Endothelial cell of umbilical vein (primary cell): Measurements from ENCODE around the gene PGK2. TPM values are rescaled to one million over a fixed set of nuclear protein-coding genes. Genes with fewer than 3 reads are reported as not detected.

Experiments
- BruUV-seq: library from RNA; stranded (reverse); fragments of 400-500 nt; replicated peaks from 2 replicates; lab custom pipeline; 2021; lab: Mats Ljungman, UMichigan
- CTCF ChIA-PET: fragments of 300-600, 350-600 bp; sonication (Branson Sonifier 250); formaldehyde crosslinking; loops from one replicate; lab custom pipeline; 2021; ENCODE audit warnings: antibody characterized with exemption, inconsistent platforms; lab: Charles Lee
- POLR2A ChIA-PET: fragments of 300-600, 350-600 bp; sonication (Branson Sonifier 250); formaldehyde crosslinking; loops from one replicate; lab custom pipeline; 2021; ENCODE audit warnings: antibody characterized with exemption, inconsistent platforms; lab: Charles Lee
- DNase-seq: peaks from one replicate; pipeline ENCODE4 v3.0.0-alpha.2; 2011; ENCODE audit warnings: low read depth, low spot score
- FAIRE-seq: peaks from 2 replicates; lab custom pipeline; 2011; peaks lifted over from hg19 to GRCh38; lab: Jason Lieb, UNC
- H2AFZ ChIP-seq: 2 replicates; pipeline ENCODE4 v1.6.0; 2012; ENCODE audit warnings: low read depth, low read length, control low read depth, inconsistent platforms
- H3K27ac ChIP-seq: 2 replicates; pipeline ENCODE4 v1.5.1; 2011; ENCODE audit warnings: low read depth, mild to moderate bottlenecking, control low read depth, low read length, moderate library complexity; ENCODE audit not compliant: insufficient read depth
- H3K27me3 ChIP-seq, 2 experiments: 2 replicates each; pipeline versions ENCODE4 v1.6.0 to v1.6.1; 2011; ENCODE audit warnings: low read length in 2 of 2, mixed read lengths in 1 of 2; ENCODE audit not compliant: control insufficient read depth in 2 of 2, insufficient read depth in 2 of 2
- H3K36me3 ChIP-seq, 2 experiments: 2 replicates in 1 of 2; 3 replicates in 1 of 2; pipeline ENCODE4 v1.5.1; 2011; ENCODE audit warnings: low read length in 2 of 2, mild to moderate bottlenecking in 1 of 2, moderate library complexity in 1 of 2; ENCODE audit not compliant: control insufficient read depth in 2 of 2, insufficient read depth in 2 of 2; ENCODE audit errors: extremely low read depth in 1 of 2
- H3K4me1 ChIP-seq: 3 replicates; pipeline ENCODE4 v1.5.1; 2011; ENCODE audit warnings: mild to moderate bottlenecking, low read length; ENCODE audit not compliant: control insufficient read depth, insufficient read depth; ENCODE audit errors: extremely low read depth
- H3K4me2 ChIP-seq: 2 replicates; pipeline ENCODE4 v1.6.1; 2011; ENCODE audit warnings: low read length, control low read depth, mixed read lengths; ENCODE audit not compliant: insufficient read depth
- H3K4me3 ChIP-seq, 3 experiments: fragments of 200-600 bp in 1 of 3; sonication (generic), shearing (Covaris generic) in 1 of 3; replicated peaks in 1 of 3; 2 replicates each; pipeline ENCODE4 v1.5.1; 2011 to 2016; ENCODE audit warnings: control low read depth in 3 of 3, low read length in 3 of 3, mild to moderate bottlenecking in 2 of 3, inconsistent platforms in 1 of 3, low read depth in 1 of 3, moderate library complexity in 1 of 3; ENCODE audit not compliant: insufficient read depth in 1 of 3
- H3K79me2 ChIP-seq: 2 replicates; pipeline ENCODE4 v1.6.0; 2012; ENCODE audit warnings: low read length, inconsistent platforms; ENCODE audit not compliant: control insufficient read depth, insufficient read depth
- H3K9ac ChIP-seq: replicated peaks from 2 replicates; pipeline ENCODE3; 2011; ENCODE audit warnings: low read length, control low read depth; ENCODE audit not compliant: insufficient read depth; ENCODE audit errors: extremely low read depth
- H3K9me1 ChIP-seq: replicated peaks from 3 replicates; pipeline ENCODE4 v1.6.0; 2011; ENCODE audit warnings: mild to moderate bottlenecking, low read length; ENCODE audit not compliant: control insufficient read depth, insufficient read depth; ENCODE audit errors: extremely low read depth
- H3K9me3 ChIP-seq: replicated peaks from 2 replicates; pipeline ENCODE4 v1.5.1; 2012; ENCODE audit warnings: low read length, inconsistent platforms; ENCODE audit not compliant: control insufficient read depth, insufficient read depth
- H4K20me1 ChIP-seq: replicated peaks from 2 replicates; pipeline ENCODE3; 2011; ENCODE audit warnings: mild to moderate bottlenecking, low read length; ENCODE audit not compliant: control insufficient read depth, insufficient read depth; ENCODE audit errors: extremely low read depth
- EZH2 ChIP-seq: IDR thresholded peaks from 2 replicates; pipeline ENCODE4 v1.6.1; 2012; ENCODE audit warnings: borderline replicate concordance, low read depth, mild to moderate bottlenecking, moderate library complexity, low read length, inconsistent platforms; ENCODE audit not compliant: severe bottlenecking
- FOS ChIP-seq: IDR thresholded peaks from 2 replicates; pipeline ENCODE4 v1.6.1; 2011; ENCODE audit warnings: mild to moderate bottlenecking, low read length, moderate library complexity, borderline replicate concordance; ENCODE audit not compliant: insufficient read depth
- GATA2 ChIP-seq: IDR thresholded peaks from 2 replicates; pipeline ENCODE4 v1.7.0; 2011; ENCODE audit warnings: low read depth, mild to moderate bottlenecking, moderate library complexity, mixed read lengths, low read length; ENCODE audit not compliant: insufficient read length, insufficient read depth
- JUN ChIP-seq: IDR thresholded peaks from 2 replicates; pipeline ENCODE4 v1.6.1; 2011; ENCODE audit warnings: borderline replicate concordance, low read depth; ENCODE audit not compliant: insufficient read length, insufficient read depth
- MYC ChIP-seq: IDR thresholded peaks from one replicate; pipeline ENCODE4 v1.6.1; 2011; ENCODE audit warnings: mild to moderate bottlenecking, low read depth, low read length
- POLR2A ChIP-seq: IDR thresholded peaks from 2 replicates; pipeline ENCODE4 v1.6.1; 2012; ENCODE audit warnings: low read depth, mild to moderate bottlenecking, control low read depth, low read length
- POLR2AphosphoS5 ChIP-seq: IDR thresholded peaks from 2 replicates; pipeline ENCODE4 v1.6.1; 2012; ENCODE audit warnings: low read depth, mild to moderate bottlenecking, control low read depth, low read length, moderate library complexity; ENCODE audit not compliant: insufficient read depth
- dilution Hi-C: fragments of 300-500 bp; cut with MboI; formaldehyde crosslinking; loops from one replicate; pipeline ENCODE4 v1.15.0; 2019; ENCODE audit warnings: low sequenced_read_pairs; ENCODE audit not compliant: extremely low pct_ligation_motif_present
- intact Hi-C: fragments of 100-400 bp; cut with micrococcal nuclease; formaldehyde crosslinking; loops from one replicate; pipeline ENCODE4 v1.10.0; 2022
- polyA plus RNA-seq, 4 experiments: library from polyadenylated mRNA; depleted of rRNA in 3 of 4; stranded (reverse) in 3 of 4; unstranded in 1 of 4; fragments of >200 nt; gene quantifications; 2 replicates each; pipeline versions ENCODE4 v1.2.1 to v1.2.3, GENCODE V29; 2011 to 2012; ENCODE audit warnings: missing spikeins in 1 of 4
- total RNA-seq: library from RNA; stranded (reverse); gene quantifications from 2 replicates; pipeline ENCODE4 v1.2.3, GENCODE V29; 2021
- TF ChIP-seq, protein P1 (sequence below): IDR thresholded peaks from 2 replicates; pipeline ENCODE4 v1.6.1; 2011; ENCODE audit not compliant: insufficient read depth, insufficient read length
- TF ChIP-seq, protein P2 (sequence below), 2 donors: IDR thresholded peaks; 1 replicate in 1 of 2; 2 replicates in 1 of 2; pipeline ENCODE4 v1.5.1; 2011; ENCODE audit warnings: low read length in 2 of 2, mild to moderate bottlenecking in 2 of 2, moderate library complexity in 2 of 2, control low read depth in 1 of 2, inconsistent platforms in 1 of 2, low read depth in 1 of 2; ENCODE audit not compliant: insufficient read depth in 1 of 2; ENCODE audit errors: extremely low read depth in 1 of 2

Gene PGK2
- total and polyA plus RNA-seq, 2 donors (not counting 3 experiments of a cell fraction or from before 2014, with no cell fraction given) = not detected

DNA sequence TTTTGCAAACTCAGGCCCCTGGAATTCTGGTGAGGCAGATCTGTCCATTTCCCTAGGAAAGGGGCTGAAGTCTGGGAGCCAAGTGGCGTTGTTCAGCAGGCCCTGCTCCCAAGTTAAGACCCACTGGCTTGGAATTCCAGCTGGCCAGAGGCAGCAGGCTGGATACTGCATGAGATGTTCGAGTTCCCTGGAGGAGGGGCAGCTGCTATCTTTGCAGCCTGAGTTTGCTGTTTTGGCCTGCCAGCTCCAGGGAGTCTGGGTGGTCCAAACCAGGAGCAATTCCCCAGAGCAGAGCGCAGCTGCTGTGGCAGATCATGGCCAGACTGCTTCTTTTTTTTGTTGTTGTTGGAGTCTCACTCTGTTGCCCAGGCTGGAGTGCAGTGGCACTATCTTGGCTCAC, 18.2 kb upstream of the PGK2 start:
- Histone ChIP-seq H3K27ac (no peak overlapping the region), H3K79me2 (no peaks in the 10 kb centered on the region), H3K9me1 (no peaks in the 10 kb centered on the region), H2AFZ (no peak overlapping the region), H3K27me3 (no peaks in the 10 kb centered on the region), H3K4me3 (no peak overlapping the region), H3K9ac (no peak overlapping the region), H4K20me1 (no peaks in the 10 kb centered on the region), H3K9me3 (no peaks in the 10 kb centered on the region), H3K4me2 (no peak overlapping the region), H3K4me1 (no peaks in the 10 kb centered on the region), H3K36me3 (no peaks in the 10 kb centered on the region)
- TF ChIP-seq, protein P1, sequence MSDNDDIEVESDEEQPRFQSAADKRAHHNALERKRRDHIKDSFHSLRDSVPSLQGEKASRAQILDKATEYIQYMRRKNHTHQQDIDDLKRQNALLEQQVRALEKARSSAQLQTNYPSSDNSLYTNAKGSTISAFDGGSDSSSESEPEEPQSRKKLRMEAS = no peak
- no peak for TF ChIP-seq GATA2
- no peak for TF ChIP-seq JUN
- TF ChIP-seq EZH2 = no peak
- TF ChIP-seq FOS = no peak
- TF ChIP-seq MYC = no peak
- TF ChIP-seq, protein P2, sequence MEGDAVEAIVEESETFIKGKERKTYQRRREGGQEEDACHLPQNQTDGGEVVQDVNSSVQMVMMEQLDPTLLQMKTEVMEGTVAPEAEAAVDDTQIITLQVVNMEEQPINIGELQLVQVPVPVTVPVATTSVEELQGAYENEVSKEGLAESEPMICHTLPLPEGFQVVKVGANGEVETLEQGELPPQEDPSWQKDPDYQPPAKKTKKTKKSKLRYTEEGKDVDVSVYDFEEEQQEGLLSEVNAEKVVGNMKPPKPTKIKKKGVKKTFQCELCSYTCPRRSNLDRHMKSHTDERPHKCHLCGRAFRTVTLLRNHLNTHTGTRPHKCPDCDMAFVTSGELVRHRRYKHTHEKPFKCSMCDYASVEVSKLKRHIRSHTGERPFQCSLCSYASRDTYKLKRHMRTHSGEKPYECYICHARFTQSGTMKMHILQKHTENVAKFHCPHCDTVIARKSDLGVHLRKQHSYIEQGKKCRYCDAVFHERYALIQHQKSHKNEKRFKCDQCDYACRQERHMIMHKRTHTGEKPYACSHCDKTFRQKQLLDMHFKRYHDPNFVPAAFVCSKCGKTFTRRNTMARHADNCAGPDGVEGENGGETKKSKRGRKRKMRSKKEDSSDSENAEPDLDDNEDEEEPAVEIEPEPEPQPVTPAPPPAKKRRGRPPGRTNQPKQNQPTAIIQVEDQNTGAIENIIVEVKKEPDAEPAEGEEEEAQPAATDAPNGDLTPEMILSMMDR (IDR thresholded peaks at IDR 0.05; ENCODE audit: extremely low read depth in 1 of 2, insufficient read depth in 1 of 2, low read depth in 1 of 2, low read length in 2 of 2) = no peak
- TF ChIP-seq POLR2A = no peak
- TF ChIP-seq POLR2AphosphoS5 = no peak
- no TSS peak for BruUV-seq
- no peak for DNase-seq
- no peak for FAIRE-seq
- ChIA-PET POLR2A (no interaction called here), CTCF (no interaction called here)
- dilution Hi-C loops (no loop called here), intact Hi-C loops (no loop called here)
